Liver (tissue), 9 donors: Measurements from ENCODE around the gene ABCA1. TPM values are rescaled to one million over a fixed set of nuclear protein-coding genes. Genes with fewer than 3 reads are reported as not detected.

ENCODE experiments used
- DNase-seq: peaks from one replicate; pipeline ENCODE4 v3.0.0-alpha.2; 2017; ENCODE audit warnings: low spot score
- H3K27ac ChIP-seq, 2 donors: one replicate each; pipeline ENCODE4 v1.7.0; 2013; ENCODE audit warnings: inconsistent platforms in 2 of 2, low read length in 2 of 2, control low read depth in 1 of 2, low read depth in 1 of 2, mild to moderate bottlenecking in 1 of 2
- H3K27me3 ChIP-seq, 4 donors: one replicate each; pipeline versions ENCODE4 v1.6.1 to v1.7.0; 2013; ENCODE audit warnings: low read length in 3 of 4, inconsistent platforms in 1 of 4, mild to moderate bottlenecking in 1 of 4, moderate library complexity in 1 of 4; ENCODE audit not compliant: control insufficient read depth in 4 of 4, insufficient read depth in 4 of 4
- H3K36me3 ChIP-seq, 4 donors: one replicate each; pipeline versions ENCODE4 v1.6.1 to v1.7.0; 2013; ENCODE audit warnings: low read length in 3 of 4, mild to moderate bottlenecking in 3 of 4, low read depth in 1 of 4, moderate library complexity in 1 of 4; ENCODE audit not compliant: control insufficient read depth in 4 of 4, insufficient read depth in 3 of 4
- H3K4me1 ChIP-seq, 4 donors: one replicate each; pipeline versions ENCODE4 v1.6.1 to v1.7.0; 2013; ENCODE audit warnings: low read length in 3 of 4, mild to moderate bottlenecking in 3 of 4, moderate library complexity in 1 of 4; ENCODE audit not compliant: control insufficient read depth in 4 of 4, insufficient read depth in 4 of 4
- H3K4me3 ChIP-seq, 3 donors: one replicate each; pipeline versions ENCODE4 v1.6.1 to v1.7.0; 2013; ENCODE audit warnings: low read length in 3 of 3, control low read depth in 1 of 3, low read depth in 1 of 3, mild to moderate bottlenecking in 1 of 3
- H3K9ac ChIP-seq, 2 donors: one replicate each; pipeline ENCODE4 v1.7.0; 2013; ENCODE audit warnings: low read length in 2 of 2, mild to moderate bottlenecking in 2 of 2, moderate library complexity in 2 of 2, control low read depth in 1 of 2, low read depth in 1 of 2
- H3K9me3 ChIP-seq, 4 donors: one replicate each; pipeline versions ENCODE4 v1.6.1 to v1.7.0; 2013; ENCODE audit warnings: low read length in 3 of 4; ENCODE audit not compliant: control insufficient read depth in 4 of 4
- ATF3 ChIP-seq: IDR thresholded peaks from 2 replicates; pipeline ENCODE4 v1.6.1; 2016; ENCODE audit warnings: antibody characterized with exemption
- CTCF ChIP-seq: fragments of 150-350 bp; IDR thresholded peaks from 2 replicates; pipeline ENCODE4 v1.5.1; 2017; ENCODE audit warnings: improper control_type of control experiment, low read depth, low read length; ENCODE audit not compliant: missing input control
- EGR1 ChIP-seq, 2 donors: IDR thresholded peaks; 2 replicates each; pipeline ENCODE4 v1.6.1; 2016 to 2018; ENCODE audit warnings: antibody characterized with exemption in 2 of 2, low read depth in 2 of 2
- FOXA1 ChIP-seq: IDR thresholded peaks from 2 replicates; pipeline ENCODE4 v1.6.1; 2016; ENCODE audit warnings: antibody characterized with exemption
- FOXA2 ChIP-seq: IDR thresholded peaks from 2 replicates; pipeline ENCODE4 v1.6.1; 2016; ENCODE audit warnings: antibody characterized with exemption
- GABPA ChIP-seq, 2 donors: IDR thresholded peaks in 1 of 2; conservative IDR thresholded peaks in 1 of 2; 2 replicates each; pipeline ENCODE4 v1.6.1; 2016; ENCODE audit warnings: antibody characterized with exemption in 2 of 2, mild to moderate bottlenecking in 1 of 2, moderate library complexity in 1 of 2
- HNF4A ChIP-seq, 2 donors: conservative IDR thresholded peaks; 2 replicates each; pipeline ENCODE4 v1.6.1; 2016; ENCODE audit warnings: antibody characterized with exemption in 2 of 2, mild to moderate bottlenecking in 2 of 2
- HNF4G ChIP-seq: IDR thresholded peaks from 2 replicates; pipeline ENCODE4 v1.6.1; 2016; ENCODE audit warnings: antibody characterized with exemption
- MAX ChIP-seq: IDR thresholded peaks from 2 replicates; pipeline ENCODE4 v1.6.1; 2016; ENCODE audit warnings: antibody characterized with exemption
- NR2F2 ChIP-seq: IDR thresholded peaks from 2 replicates; pipeline ENCODE4 v1.6.1; 2016; ENCODE audit warnings: antibody characterized with exemption
- RAD21 ChIP-seq, 2 donors: IDR thresholded peaks; 2 replicates each; pipeline ENCODE4 v1.6.1; 2016; ENCODE audit warnings: antibody characterized with exemption in 2 of 2, mild to moderate bottlenecking in 2 of 2
- REST ChIP-seq: IDR thresholded peaks from 2 replicates; pipeline ENCODE4 v1.6.1; 2016; ENCODE audit warnings: antibody characterized with exemption, mild to moderate bottlenecking
- RXRA ChIP-seq, 2 donors: IDR thresholded peaks; 2 replicates each; pipeline ENCODE4 v1.6.1; 2017 to 2018; ENCODE audit warnings: antibody characterized with exemption in 2 of 2, mild to moderate bottlenecking in 1 of 2
- SP1 ChIP-seq: IDR thresholded peaks from 2 replicates; pipeline ENCODE4 v1.6.1; 2018; ENCODE audit warnings: antibody characterized with exemption, mild to moderate bottlenecking
- TAF1 ChIP-seq: conservative IDR thresholded peaks from 2 replicates; pipeline ENCODE4 v1.6.1; 2016; ENCODE audit warnings: antibody characterized with exemption, mild to moderate bottlenecking
- YY1 ChIP-seq: IDR thresholded peaks from 2 replicates; pipeline ENCODE4 v1.6.1; 2016; ENCODE audit warnings: antibody characterized with exemption, mild to moderate bottlenecking
- ZBTB33 ChIP-seq: IDR thresholded peaks from 2 replicates; pipeline ENCODE4 v1.6.1; 2016; ENCODE audit warnings: antibody characterized with exemption
- WGBS: extraction: QIAGEN DNeasy Blood & Tissue Kit; methylation state at CpG from one replicate; pipeline ENCODE4 v1.1.7; 2013; 5-methylcytosine and 5-hydroxymethylcytosine counted together
- polyA plus RNA-seq, 2 donors: library from polyadenylated mRNA; stranded (reverse) in 1 of 2; unstranded in 1 of 2; fragments of 200-250 nt in 1 of 2; fragments of >200 nt in 1 of 2; fragmentation: Nextera tagmentation in 1 of 2; extraction: Ambion mirVana in 1 of 2; gene quantifications; one replicate each; pipeline versions ENCODE4 v1.2.1 to v1.2.3, GENCODE V29; 2013 to 2015
- total RNA-seq, 2 donors: library from RNA; depleted of rRNA; stranded (reverse); fragments of >200 nt; gene quantifications; one replicate each; pipeline ENCODE4 v1.2.3, GENCODE V29; 2014
- donor health status: healthy.
- donor health status: healthy.
- donor health status: healthy.
- donor health status: healthy.
- donor health status: healthy.

Gene ABCA1
- total and polyA plus RNA-seq, 4 donors, result 15.4 to 223 (median 62.9) TPM

- Histone ChIP-seq H3K4me3 (no peak overlapping the region), H3K4me1 (peaks cover 1 to 32% (median 18%) of the 10 kb centered on the region in 4 donors), H3K9me3 (no peaks in the 10 kb centered on the region), H3K36me3 (peaks cover 5 to 22% (median 15%) of the 10 kb centered on the region in 4 donors), H3K9ac (no peak overlapping the region), H3K27ac (no peak overlapping the region), H3K27me3 (no peaks in the 10 kb centered on the region)
- DNase-seq, result no peak
- WGBS, result 93% methylated on average over 3 of the region's 3 CpGs
- TF ChIP-seq TAF1 (no peak), CTCF (no peak), RAD21 (IDR thresholded peaks at IDR 0.05) (no peak), EGR1 (IDR thresholded peaks at IDR 0.05; ENCODE audit: low read depth in 2 of 2) (no peak), HNF4G (no peak)
These were observed 177.7 kb downstream of the ABCA1 start for GRCh38 chr9:104750185-104750767.

GRCh38 chr9:104748359-104749031 lies 179.5 kb downstream of the ABCA1 start:
- Histone ChIP-seq H3K4me1 (peaks cover 1 to 33% (median 18%) of the 10 kb centered on the region in 4 donors), H3K36me3 (peaks cover 2 to 12% (median 12%) of the 10 kb centered on the region in 4 donors), H3K4me3 (peak overlapping the region; percentile 69 to 83 (median 70)), H3K9me3 (no peaks in the 10 kb centered on the region), H3K27ac (peak overlapping the region; percentile 48 to 86), H3K9ac (peak overlapping the region; percentile 70 to 71), H3K27me3 (no peaks in the 10 kb centered on the region)
- WGBS, result 11% methylated on average over 19 of the region's 19 CpGs
- no peak for DNase-seq
- TF ChIP-seq YY1 (peak; percentile 28), REST (no peak)

GRCh38 chr9:104747565-104748358 lies 180.2 kb downstream of the ABCA1 start, which contains the start of gene NIPSNAP3A:
NIPSNAP3A (plus strand) TSS chr9:104747683; CDS start chr9:104747793, 110 bp downstream.
- peak within 1 kb of the TSS; percentile 70 to 71 for H3K9ac ChIP-seq
- peaks cover 1 to 33% (median 20%) of the 10 kb centered on the region in 4 donors for H3K4me1 ChIP-seq
- WGBS, result under 1% methylated on average over 71 of the region's 71 CpGs
- H3K27ac ChIP-seq, result peak within 1 kb of the TSS; percentile 48 to 86
- H3K4me3 ChIP-seq, result peak within 1 kb of the TSS; percentile 69 to 83 (median 70)
- no peaks in the 10 kb centered on the region for H3K27me3 ChIP-seq
- H3K36me3 ChIP-seq, result peaks cover 2 to 9% (median 7%) of the 10 kb centered on the region in 4 donors
- TF ChIP-seq RXRA (IDR thresholded peaks at IDR 0.05), result peak; percentile 16 to 23
- TF ChIP-seq SP1, result peak; percentile 53
- peak; percentile 27 for TF ChIP-seq NR2F2
- peak; percentile 62 for TF ChIP-seq MAX
- no peak for TF ChIP-seq FOXA2
- TF ChIP-seq TAF1, result peak; percentile 49
- no peak for TF ChIP-seq ZBTB33
- TF ChIP-seq ATF3, result no peak
- no peak for TF ChIP-seq GABPA (IDR thresholded peaks at IDR 0.05 in 1 of 2, conservative IDR thresholded peaks at IDR 0.05 in 1 of 2)
- peak; percentile 86 for TF ChIP-seq YY1
- no peak for TF ChIP-seq HNF4A (conservative IDR thresholded peaks at IDR 0.05)
- TF ChIP-seq FOXA1, result no peak
- DNase-seq, result peak; percentile 89
- H3K9me3 ChIP-seq, result no peaks in the 10 kb centered on the region
